ENCODE data around the gene DHRS7B.
"Not testable (repeated sequence)": the region's sequence is repeated elsewhere in the genome, so short reads cannot be mapped to it uniquely, and the experiment has no call there.

The DHRS7B gene

DNA sequence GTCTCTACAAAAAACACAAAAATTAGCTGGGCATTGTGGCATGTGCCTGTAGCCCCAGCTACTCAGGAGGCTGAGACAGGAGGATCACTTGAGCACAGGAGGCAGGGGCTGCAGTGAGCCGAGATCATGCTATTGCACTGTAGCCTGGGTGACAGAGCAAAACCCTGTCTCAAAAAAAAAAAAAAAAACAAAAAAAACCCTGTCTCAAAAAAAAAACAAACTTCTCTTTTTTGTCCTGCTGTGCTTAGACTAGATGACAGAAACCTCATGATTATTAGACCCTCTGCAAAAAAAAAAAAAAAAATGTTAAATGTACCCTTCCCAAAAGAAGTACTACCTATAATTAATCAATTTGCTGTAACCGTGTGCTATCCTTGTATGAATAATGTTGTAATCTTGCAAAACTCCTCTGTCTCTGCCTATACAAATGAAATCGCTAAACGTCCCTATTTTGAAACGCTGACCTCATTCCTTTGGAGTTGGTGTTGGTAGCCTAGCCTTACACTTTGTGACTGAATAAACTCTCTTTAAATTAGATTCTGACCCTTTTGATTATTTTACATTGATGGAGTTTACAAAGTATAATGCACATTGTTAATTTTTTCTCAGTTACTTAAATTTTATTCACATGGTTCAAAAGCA, 13.6 kb upstream of the DHRS7B start:
- H3K4me3 ChIP-seq (ENCODE audit: low read depth, low read length) = no peak overlapping the region
- TF ChIP-seq, protein P1, sequence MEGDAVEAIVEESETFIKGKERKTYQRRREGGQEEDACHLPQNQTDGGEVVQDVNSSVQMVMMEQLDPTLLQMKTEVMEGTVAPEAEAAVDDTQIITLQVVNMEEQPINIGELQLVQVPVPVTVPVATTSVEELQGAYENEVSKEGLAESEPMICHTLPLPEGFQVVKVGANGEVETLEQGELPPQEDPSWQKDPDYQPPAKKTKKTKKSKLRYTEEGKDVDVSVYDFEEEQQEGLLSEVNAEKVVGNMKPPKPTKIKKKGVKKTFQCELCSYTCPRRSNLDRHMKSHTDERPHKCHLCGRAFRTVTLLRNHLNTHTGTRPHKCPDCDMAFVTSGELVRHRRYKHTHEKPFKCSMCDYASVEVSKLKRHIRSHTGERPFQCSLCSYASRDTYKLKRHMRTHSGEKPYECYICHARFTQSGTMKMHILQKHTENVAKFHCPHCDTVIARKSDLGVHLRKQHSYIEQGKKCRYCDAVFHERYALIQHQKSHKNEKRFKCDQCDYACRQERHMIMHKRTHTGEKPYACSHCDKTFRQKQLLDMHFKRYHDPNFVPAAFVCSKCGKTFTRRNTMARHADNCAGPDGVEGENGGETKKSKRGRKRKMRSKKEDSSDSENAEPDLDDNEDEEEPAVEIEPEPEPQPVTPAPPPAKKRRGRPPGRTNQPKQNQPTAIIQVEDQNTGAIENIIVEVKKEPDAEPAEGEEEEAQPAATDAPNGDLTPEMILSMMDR (IDR thresholded peaks at IDR 0.05; ENCODE audit: low read depth, low read length) = no peak

DNA sequence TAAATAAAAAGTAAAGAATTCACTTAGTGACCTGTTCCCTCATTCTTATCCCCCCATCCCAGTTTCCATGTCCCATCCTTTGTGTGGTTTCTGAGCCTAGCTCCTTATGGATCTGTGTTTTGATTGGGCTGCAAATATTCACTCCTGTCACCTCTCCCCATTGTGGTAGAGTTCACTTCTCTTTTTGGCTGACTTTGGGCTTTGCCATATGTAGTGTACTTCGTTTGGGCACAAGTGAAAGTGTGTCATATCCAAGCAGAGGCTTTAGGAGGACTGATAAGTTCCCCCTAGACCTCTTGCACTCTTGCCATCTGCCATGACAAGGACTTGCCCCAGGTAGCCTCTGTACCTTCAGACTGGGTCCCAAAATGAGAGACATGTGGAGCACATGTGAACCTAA, 13.0 kb upstream of the DHRS7B start:
- TF ChIP-seq, protein P1 (IDR thresholded peaks at IDR 0.05; ENCODE audit: low read depth, low read length) = no peak
- H3K4me3 ChIP-seq (ENCODE audit: low read depth, low read length) = no peak overlapping the region

DNA sequence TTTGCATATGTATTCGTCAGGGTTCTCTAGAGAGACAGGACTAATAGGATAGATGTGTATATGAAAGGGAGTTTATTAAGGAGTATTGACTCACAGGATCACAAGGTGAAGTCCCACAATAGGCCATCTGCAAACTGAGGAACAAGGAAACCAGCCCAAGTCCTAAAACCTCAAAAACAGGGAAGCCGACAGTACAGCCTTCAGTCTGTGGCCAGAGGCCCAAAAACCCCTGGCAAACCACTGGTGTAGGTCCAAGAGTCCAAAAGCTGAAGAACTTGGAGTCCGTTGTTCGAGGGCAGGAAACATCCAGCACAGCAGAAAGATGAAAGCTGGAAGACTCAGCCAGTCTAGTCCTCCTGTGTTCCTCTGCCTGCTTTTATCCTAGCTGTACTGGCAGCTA, 12.0 kb upstream of the DHRS7B start:
- H3K4me3 ChIP-seq (ENCODE audit: low read depth, low read length) = not testable (repeated sequence)

DNA sequence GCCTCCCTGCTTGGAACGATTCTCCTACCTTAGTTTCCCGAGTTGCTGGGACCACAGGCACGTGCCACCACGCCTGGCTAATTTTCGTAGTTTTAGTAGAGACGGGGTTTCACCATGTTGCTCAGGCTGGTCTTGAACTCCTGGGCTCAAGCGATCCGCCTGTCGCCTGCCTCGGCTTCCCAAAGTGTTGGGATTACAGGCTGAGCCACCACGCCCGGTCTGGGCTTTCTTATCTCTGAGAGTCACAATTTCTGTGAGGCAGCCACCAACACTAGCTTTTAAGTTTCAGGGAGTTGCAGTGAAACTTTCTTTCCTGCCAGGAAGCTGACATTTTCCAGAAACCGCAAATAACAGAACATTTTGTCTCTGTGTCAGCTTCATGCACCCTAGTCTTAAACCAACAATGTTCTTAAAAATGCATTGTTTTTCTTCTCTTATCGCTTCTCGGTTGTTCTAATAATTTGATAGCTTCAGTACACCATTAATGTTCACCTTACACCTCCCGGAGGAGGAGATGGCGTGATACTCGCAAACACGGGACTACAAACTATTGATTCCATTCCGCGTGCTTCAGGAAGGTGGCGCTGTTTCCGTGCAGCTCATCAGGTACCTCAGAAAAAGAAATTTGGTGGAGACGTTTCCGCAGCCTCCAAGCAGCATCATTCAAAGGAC, 7.4 kb upstream of the DHRS7B start:
- H3K4me3 ChIP-seq (ENCODE audit: low read depth, low read length) = no peak overlapping the region

DNA sequence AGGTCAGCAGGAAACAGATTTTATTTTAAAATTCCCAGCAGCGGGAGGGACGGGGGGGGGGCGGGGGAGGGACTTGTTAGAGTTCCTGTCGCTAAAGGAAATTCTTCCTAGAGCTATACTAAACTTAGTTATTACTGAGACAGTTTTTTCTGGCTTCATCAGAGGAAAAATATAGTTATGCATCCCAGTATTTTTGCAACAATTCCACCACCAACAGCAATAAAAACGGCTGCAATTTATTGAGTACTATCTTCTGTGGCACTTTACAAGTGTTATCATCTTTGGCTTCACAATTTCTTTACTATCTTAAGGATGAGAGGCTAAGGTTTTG, 6.9 kb upstream of the DHRS7B start:
- no peak overlapping the region for H3K4me3 ChIP-seq (ENCODE audit: low read depth, low read length)
- TF ChIP-seq, protein P1 (IDR thresholded peaks at IDR 0.05; ENCODE audit: low read depth, low read length) = no peak

More for the DNA sequence above, 7.4 kb upstream of the DHRS7B start:
- TF ChIP-seq, protein P1 (IDR thresholded peaks at IDR 0.05; ENCODE audit: low read depth, low read length) = peak; percentile 90

DNA sequence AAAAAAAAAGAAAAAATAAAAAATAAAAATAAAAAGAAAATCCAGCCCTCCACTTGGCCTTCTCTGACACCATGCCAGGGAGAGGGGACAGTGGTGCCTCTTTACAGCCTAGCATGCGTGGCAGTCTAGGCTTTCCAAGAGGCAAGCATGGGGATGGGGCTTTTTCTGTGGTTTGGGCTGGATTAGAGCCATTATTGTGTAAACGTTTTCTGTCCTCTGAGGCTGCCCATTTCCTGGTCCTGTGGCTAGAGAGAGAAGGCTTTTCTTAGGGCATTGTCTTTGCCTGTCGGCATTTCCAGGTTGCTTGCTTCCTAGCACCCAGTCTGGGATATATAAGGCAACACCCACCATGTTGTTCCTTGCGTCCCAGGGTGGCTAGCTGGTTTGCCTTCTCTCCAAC, 2.7 kb upstream of the DHRS7B start:
- TF ChIP-seq, protein P1 (IDR thresholded peaks at IDR 0.05; ENCODE audit: low read depth, low read length) = no peak
- no peak overlapping the region for H3K4me3 ChIP-seq (ENCODE audit: low read depth, low read length)

DNA sequence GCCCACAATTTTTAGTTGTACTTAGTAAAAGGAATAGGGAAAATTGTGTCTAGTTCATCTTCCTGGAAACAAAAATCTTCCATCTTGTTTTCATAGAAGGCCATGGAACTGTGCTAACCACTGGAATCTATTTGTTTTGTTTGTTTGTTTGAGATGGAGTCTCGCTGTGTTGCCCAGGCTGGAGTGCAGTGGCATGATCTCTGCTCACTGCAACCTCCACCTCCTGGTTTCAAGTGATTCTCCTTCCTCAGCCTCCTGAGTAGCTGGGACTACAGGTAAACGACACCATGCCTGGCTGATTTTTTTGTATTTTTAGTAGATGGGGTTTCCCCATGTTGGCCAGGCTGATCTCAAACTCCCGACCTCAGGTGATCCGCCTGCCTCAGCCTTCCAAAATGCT, 2.2 kb upstream of the DHRS7B start:
- not testable (repeated sequence) for H3K4me3 ChIP-seq (ENCODE audit: low read depth, low read length)

DNA sequence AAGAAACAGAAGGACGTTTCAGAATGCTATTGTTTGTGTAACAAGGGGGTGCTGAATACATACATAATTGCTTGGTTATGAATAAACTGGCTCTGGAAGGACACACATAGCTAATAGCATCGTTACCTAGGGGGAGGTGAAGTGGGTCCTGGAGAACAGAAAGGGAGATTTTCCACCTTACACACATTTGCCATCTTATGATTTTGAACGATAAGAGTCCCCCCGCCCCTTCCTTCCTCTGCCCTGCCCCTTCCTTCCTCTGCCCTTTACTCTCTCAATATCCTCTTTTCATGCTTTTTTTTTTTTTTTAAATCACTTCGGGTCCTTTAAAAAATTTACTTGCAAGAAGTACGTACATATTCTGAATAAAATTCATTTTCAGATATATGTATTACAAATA, 902 bp upstream of the DHRS7B start:
- TF ChIP-seq, protein P1 (IDR thresholded peaks at IDR 0.05; ENCODE audit: low read depth, low read length) = no peak
- H3K4me3 ChIP-seq (ENCODE audit: low read depth, low read length) = no peak overlapping the region
